Measurements from ENCODE around the gene CXCL11.
"Not testable (repeated sequence)": the region's sequence is repeated elsewhere in the genome, so short reads cannot be mapped to it uniquely, and the experiment has no call there.

Gene CXCL11

DNA sequence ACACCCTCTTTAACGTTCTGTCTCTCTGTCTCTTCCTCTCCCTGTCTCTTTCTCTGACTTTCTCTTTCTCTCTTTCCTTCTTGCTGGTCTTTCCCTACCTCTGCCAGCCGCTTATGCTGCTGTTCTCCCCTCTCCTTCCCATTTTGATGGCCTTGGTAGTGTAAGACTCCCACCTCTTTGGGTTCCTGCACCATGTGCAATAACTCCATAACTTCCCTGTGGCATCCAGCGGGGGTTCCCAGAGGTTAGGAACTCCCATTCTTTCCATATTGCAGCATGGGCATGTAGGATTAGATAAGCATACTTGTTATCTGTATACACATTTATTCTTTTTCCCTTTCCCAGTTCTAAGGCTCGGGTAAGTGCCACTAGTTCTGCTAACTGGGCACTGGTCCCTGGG lies 8.8 kb upstream of the CXCL11 start:
- FAIRE-seq; DNase-seq (ENCODE audit: insufficient read length, low spot score): not testable (repeated sequence)

DNA sequence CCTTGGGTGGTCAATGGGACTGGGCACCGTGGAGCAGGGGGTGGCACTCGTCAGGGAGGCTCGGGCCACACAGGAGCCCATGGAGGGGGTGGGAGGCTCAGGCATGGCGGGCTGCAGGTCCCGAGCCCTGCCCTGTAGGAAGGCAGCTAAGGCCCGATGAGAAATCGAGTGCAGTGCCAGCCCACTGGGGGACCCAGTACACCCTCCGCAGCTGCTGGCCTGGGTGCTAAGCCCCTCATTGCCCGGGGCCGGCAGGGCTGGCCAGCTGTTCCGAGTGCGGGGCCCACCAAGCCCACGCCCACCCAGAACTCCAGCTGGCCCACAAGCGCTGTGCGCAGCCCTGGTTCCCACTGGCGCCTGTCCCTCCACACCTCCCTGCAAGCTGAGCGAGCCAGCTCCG lies 7.4 kb upstream of the CXCL11 start:
- not testable (repeated sequence) for FAIRE-seq; DNase-seq (ENCODE audit: insufficient read length, low spot score)

DNA sequence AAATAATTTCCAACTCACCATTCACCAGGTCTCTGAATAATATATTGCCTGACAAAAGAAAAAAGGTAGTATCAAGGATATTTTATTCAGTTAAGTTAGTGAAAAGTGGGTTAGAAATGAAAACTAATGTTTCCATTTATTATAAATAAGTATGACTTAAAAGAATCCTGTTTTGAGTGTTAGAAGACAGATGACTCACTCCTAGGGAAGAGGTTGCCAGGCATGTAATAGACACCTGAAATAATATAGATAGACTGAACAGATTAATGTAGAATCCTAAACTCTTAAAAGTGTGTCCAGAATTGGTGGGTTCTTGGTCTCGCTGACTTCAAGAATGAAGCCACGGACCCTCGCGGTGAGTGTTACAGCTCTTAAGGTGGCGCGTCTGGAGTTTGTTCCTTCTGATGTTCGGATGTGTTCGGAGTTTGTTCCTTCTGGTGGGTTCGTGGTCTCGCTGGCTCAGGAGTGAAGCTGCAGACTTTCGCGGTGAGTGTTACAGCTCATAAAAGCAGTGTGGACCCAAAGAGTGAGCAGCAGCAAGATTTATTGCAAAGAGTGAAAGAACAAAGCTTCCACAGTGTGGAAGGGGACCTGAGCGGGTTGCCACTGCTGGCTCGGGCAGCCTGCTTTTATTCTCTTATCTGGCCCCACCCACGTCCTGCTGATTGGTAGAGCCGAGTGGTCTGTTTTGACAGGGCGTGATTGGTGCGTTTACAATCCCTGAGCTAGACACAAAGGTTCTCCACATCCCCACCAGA lies 6.5 kb upstream of the CXCL11 start:
- not testable (repeated sequence) for DNase-seq (ENCODE audit: insufficient read length, low spot score); FAIRE-seq

DNA sequence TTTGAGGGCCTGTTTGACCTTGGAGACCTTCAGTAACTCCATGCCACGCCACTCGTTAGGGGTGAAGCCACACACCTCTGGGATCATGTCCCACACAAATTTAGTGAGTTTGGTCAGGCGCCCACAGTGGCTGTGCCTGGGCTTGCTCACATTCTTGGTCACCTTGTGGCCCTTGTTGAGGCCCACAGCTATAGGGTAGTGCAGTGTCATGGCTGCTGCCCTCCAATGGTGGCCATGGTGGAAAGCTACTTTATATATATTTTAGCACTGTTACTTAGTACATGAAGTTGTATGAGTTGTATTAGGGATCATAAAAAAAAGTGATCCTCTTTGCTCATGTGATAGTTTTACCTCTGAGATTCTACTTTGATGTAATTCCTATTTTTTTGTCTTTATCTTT lies 985 bp upstream of the CXCL11 start:
- no peak for FAIRE-seq
- no peak for DNase-seq (ENCODE audit: insufficient read length, low spot score)

DNA sequence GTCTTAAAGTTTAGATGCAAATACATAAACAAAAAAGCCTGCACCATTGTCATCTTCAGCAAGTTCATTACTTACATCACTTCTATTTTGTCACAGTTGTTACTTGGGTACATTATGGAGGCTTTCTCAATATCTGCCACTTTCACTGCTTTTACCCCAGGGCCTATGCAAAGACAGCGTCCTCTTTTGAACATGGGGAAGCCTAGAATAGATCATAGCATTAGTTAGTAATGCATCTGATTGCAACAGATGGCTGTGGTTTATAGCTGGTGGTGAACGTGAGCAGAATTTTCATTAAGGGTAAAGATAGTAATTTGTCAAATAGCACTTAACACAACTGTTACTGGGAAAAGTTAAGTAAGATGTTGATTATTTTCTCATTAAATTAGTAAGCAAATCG lies 729 bp downstream of the CXCL11 start:
- no peak for DNase-seq (ENCODE audit: insufficient read length, low spot score)
- no peak for FAIRE-seq

DNA sequence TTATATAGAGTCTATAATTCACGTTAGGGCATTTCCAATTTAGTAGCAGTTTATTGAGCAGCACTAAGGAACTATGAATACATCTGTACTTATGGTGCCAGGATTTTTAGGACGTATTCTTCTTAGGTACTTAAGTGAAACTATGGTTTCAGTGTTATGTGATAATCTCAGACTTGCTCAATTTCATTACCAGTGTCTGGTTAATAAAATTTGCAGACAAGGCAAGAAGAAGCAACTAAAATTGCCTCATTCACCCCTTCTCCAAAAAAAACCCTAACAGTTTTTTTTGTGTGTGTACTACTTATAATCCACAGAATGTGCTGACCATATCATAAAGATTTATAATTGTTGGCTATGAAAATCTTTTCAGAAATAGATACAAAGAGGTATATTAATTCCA lies 6.6 kb downstream of the CXCL11 start:
- DNase-seq (ENCODE audit: insufficient read length, low spot score) (no peak), FAIRE-seq (no peak)

DNA sequence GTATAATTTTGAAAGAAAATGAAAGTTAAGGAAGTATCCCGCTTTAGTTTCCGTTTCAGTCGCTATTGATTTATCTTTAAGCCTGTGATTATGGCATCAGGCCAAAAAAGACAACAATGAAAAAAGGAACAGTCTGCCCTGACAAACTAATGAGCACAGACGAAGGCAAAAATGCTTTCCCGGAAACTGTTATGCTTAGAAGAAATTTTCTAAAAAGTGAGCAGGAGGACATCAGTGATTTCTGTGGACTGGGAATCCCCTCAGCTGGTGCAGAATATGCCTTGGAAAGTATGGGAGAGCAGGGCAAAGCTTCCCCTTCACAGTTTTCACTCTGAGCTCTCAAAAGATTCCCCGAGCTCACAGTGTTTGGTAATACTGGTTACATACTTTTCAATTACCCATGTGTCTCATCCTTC lies 7.5 kb downstream of the CXCL11 start:
- FAIRE-seq (no peak), DNase-seq (ENCODE audit: insufficient read length, low spot score) (no peak)

DNA sequence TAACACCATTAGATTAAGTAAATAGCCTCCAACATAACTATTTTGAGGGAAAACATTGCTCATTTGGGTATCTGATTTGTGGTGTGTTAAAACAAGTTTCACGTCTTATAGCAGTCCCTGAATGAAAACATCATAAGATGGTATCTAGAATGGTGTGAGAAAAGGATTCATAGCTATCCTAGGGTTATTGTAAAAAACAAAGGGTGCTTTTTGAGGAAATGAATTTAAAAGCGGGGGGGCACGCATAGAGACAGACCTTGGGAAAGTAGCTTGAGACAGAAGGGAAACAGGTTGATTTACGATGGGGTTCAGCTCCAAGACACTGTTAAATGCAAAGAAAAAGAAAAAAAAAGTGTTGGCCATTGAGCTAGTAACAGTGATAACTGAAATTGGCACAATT lies 11.8 kb downstream of the CXCL11 start:
- DNase-seq (ENCODE audit: insufficient read length, low spot score) (no peak), FAIRE-seq (no peak)

DNA sequence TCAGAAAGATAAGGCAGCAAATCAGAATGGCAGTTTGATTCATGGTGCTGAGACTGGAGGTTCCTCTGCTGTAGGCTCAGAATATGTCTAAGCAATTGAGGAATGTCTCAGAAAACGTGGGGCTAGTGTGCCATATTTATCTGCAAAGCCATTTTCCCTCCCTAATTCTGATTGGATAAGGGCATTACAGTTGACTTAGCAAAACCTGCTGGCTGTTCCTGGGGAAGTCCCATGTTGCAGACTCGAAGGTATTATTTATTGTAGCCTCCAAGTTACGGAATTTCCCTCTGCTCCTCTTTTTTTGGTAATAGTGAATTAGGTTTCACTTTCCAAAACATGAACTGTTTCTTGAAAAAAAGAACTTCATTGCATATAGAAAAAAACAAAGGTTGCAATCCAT lies 12.5 kb downstream of the CXCL11 start, which contains the start of gene CXCL10:
CXCL10 (minus strand) TSS at position 109 of the 400 bp plus-strand sequence; CDS start at position 43, 66 bp downstream.
- DNase-seq (ENCODE audit: insufficient read length, low spot score) = no peak
- no peak for FAIRE-seq

DNA sequence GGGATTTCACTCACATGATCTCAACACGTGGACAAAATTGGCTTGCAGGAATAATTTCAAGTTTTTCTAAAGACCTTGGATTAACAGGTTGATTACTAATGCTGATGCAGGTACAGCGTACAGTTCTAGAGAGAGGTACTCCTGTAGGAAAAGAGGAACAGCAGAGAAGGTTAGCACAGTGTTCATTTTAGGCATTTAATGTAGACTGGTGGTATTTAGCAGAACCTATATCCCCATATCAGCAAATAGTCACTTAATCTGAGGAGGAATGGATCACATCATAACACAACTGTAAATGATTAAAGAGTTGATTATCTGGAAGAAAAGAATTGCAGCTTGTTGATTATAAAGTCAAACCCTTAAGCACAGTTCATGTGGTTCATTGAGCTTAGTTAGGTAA lies 13.2 kb downstream of the CXCL11 start:
- no peak for FAIRE-seq
- no peak for DNase-seq (ENCODE audit: insufficient read length, low spot score)

DNA sequence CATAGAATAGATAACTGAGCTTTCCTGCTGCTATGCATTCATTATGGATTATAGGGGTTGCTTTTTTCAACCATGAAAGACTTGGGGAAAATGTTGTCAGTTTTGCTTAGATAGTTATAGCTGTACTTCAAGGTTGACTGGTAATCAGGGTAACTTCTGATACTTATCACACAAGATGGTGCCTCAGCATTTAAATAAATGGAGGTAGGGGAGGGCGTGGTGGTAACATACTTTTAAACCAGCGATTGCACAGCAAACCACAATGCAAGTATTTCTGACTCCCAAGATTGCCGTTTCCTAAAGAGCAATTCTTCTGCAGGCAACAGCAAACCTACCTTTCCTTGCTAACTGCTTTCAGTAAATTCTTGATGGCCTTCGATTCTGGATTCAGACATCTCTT lies 13.8 kb downstream of the CXCL11 start:
- DNase-seq (ENCODE audit: insufficient read length, low spot score) = no peak
- FAIRE-seq = no peak

DNA sequence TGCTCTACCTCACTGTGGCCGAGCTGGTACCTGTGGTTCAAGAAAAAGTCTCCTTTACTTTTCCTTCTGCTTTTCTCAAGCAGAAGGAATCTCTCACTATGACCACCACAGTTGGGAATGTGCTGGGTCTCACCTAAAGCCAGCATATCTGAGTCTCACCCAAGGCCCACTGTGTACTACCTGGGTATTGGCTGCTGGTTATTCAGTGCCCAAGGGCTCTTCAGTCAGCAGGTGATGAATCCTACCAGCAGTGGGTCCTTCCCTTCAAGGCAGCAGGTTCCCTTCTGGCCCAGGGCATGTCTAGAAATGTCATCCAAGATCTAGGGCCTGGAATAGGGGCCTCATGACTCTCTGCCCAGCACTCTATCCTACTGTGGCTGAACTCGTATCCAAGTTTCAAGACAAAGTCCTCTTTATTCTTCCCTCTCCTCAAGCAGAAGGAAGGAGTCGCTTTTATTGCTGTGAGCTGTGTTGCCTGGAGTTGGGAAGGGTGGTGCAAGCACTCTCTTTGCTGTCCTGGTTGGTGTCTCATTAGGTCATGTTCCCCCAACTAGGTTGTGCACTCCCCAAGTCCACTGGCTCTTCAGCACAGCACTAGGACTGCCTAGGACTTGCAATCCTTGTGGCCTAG lies 18.7 kb downstream of the CXCL11 start:
- FAIRE-seq = no peak
- DNase-seq (ENCODE audit: insufficient read length, low spot score) = no peak

DNA sequence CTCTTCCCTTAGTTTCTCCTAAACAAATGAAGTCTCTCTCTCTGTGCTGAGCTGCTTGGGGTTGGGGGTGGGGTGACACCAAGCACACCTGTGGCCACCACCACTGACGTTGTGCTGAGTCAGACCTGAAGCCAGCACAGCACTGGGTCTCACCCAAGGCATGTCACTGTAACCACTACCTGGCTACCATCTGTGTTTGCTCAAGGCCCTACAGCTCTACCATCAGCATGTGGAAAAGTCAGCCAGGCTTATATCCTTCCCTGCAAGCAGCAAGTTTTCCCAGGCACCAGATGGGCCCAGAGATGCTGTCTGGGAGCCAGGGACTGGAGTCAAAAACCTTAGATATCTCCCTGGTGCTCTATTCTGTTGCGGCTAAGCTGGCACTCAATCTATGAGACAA lies 19.5 kb downstream of the CXCL11 start:
- no peak for FAIRE-seq

DNA sequence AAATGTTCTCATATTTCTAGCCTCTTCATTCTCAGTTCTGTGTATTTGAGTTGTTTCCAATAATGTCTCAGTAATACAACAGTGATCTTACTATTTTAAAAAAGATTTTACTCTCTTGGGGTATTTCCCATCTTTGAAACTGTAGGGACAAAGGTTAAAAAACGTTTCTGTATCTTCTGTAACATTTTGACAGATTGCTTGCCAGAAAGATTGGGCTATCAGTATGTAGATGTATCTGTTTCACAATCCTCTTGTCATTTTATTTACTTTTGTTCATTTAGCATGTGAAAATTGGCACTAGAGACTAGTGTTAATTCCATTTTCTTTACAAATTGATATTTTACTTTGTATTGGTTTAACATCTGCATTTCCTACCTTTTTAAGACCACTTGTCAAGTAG lies 22.3 kb downstream of the CXCL11 start:
- no peak for DNase-seq (ENCODE audit: insufficient read length, low spot score)
- FAIRE-seq = no peak

More for the DNA sequence above, 19.5 kb downstream of the CXCL11 start:
- no peak for DNase-seq (ENCODE audit: insufficient read length, low spot score)

DNA sequence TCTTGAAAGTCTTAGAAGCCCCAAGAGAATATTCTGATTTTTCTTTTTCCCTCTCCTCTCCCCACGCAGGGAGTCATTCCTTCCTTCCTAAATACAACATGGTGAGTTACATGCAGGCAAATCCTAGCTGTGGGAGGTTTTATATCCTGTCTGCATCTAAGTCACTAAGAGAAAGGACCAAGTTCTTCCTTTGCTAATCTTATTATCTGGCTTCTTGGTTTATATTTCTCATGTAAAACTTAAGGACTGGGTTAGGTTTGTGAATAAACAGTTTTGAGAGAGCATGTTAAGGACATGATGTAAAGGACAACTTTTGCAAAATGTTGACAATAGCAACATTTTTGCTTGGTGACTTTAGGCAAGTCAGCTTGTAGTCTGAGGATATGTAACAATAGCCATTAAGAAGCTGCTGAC lies 23.5 kb downstream of the CXCL11 start:
- DNase-seq (ENCODE audit: insufficient read length, low spot score) = no peak

DNA sequence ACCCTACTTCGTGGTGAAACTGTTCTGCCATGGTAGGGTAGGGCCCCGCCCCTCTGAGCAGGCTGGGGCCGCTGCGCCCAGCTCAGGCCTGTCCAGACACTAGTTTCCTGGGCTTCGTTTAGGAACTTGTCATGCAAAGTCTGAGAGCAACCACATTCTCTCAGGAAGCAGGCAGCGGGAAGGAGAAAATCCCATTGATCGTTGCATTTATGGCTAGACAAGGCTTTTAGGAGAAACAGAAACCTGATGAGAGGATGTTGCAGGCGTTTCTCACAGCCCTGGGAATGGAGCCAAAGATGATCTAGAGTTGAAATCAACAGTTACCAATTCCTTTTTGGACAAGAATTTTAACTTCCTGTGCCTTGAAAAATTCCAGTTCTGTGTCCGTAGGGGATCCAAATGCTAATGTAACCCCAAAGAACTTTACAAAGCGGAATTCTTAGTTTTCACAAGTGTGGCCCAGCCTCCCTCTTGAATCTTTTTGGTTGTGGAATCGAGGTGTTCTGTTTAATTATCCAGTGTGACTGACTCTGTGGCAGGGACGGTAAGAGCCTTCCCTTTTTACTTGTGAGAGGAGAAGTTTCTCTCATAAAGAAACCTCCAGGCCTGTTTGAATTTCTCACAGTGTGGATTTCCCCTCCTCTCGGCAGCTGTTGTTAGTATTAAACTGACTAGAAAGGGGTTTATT lies 24.0 kb downstream of the CXCL11 start:
- DNase-seq (ENCODE audit: insufficient read length, low spot score) = no peak
- no peak for FAIRE-seq

More for the DNA sequence above, 23.5 kb downstream of the CXCL11 start:
- no peak for FAIRE-seq

DNA sequence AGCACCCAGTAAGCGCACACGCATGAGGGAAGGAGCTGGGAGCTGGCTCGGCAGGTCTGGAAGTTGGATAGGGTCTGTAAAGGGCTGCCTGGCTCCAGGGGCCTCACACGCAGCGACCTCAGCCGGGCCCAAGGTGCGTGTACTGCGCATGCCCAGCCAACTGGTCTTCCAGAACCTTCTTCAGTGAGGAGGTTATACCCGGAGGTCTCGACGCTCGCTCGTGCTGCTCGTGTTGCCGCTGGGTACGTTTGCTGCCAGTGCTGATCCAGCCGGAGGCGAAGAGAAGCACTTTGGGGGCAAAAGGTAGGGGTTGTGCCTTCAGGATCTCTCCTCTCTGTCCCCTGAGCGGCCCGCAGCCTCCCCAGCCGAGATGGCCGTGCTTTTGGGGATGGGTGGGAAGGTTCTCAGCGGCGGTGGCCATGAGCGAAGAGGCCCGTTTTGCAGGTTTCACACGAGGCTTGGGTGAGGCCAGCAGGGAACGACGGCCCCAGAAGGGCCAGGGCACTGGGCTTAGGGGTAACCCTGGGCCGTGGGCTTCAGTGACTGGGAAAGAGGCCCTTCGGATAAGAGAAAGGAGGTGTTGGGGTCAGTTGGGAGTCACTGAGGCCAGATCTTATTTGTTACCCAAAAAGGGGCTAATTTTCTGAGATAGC lies 24.7 kb downstream of the CXCL11 start:
- DNase-seq (ENCODE audit: insufficient read length, low spot score) (no peak), FAIRE-seq (no peak)

DNA sequence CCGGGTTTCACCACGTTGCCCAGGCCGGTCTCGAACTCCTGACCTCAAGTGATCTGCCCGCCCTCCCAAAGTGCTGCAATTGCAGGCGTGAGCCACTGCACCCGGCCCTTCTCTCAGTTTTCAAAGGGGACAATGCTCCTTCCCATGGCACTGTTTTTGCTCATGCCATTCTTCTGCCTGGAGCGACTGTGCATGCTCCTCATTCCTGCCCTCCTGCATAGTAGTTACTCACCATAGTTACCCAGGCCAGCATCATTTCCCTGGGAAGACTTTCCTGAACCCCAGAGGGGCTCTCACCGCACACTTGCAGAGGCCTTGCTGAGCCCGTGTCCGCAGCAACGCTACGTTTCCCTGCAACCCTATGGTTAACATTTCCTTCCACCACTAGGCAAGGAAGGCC lies 25.3 kb downstream of the CXCL11 start:
- DNase-seq (ENCODE audit: insufficient read length, low spot score) (no peak), FAIRE-seq (no peak)

DNA sequence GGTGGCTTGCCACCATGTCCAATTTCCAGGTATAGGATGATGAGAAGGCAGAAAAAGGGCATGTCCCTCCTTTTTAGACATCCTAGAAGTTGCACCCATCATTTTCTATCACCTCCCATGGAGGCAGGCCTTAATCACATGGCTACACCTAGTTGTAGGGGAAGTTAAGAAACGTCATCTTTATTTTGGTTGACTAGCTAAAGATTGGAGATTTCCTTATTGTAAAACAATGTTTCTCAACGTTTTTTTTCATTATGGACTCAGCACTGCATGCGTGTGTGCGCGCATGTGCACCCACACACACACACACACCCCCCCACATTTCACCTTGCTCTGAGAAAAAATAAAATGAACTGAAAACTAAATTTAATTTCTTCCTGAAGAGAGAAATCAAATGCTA lies 26.6 kb downstream of the CXCL11 start:
- DNase-seq (ENCODE audit: insufficient read length, low spot score) (no peak), FAIRE-seq (no peak)

DNA sequence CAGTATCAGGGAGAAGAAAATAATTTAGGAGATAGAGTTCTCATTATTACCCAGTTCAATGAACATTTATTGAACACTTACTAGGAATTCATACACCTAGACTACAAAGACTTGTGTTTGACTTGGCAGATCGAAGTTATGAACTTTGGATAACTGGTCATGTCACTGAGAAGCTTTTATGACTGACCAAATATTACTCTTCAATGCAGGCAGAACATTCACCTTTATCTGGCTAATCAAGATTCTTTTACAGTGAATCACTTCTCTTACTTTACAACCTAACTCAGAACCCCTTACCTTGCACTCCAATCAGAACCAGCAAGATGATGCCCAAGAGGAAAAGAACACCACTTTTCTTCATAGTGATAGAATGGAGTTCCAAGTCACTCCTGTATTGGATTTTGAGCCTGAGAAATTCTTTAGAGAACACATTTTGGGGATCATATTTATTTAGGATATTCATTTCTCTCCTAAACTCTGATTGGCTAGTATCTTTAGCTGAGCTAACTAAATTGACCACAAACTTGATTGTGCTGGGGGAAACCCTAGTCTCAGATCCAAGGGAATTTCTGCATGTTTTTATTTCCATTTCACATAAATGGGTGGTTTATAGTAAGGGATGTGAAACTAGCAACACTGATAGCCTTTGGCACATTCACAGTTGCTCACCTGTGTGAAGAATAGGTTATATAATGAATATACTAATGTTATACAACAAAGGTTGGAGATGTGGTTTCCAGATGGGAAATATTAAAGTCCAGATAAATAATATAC lies 28.6 kb downstream of the CXCL11 start, which contains the start of gene CXCL9:
CXCL9 (minus strand) TSS at position 421 of the 774 bp plus-strand sequence; CDS start at position 361, 60 bp downstream.
- no peak for DNase-seq (ENCODE audit: insufficient read length, low spot score)
- FAIRE-seq = no peak
